HepG2 (cell line): ENCODE measurements around the gene FAM114A1.

Experiments
- EEA1 ChIP-seq: sonication (generic); formaldehyde crosslinking; IDR thresholded peaks from 2 replicates; pipeline ENCODE4 v1.5.1; 2020; ENCODE audit warnings: mild to moderate bottlenecking, missing genetic modification reagents, borderline replicate concordance
- POLR2AphosphoS2 ChIP-seq: IDR thresholded peaks from 2 replicates; pipeline ENCODE4 v1.6.1; 2011; ENCODE audit warnings: low read depth, low read length, improper control_type of control experiment
- TARDBP ChIP-seq: sonication (generic); formaldehyde crosslinking; IDR thresholded peaks from 2 replicates; pipeline ENCODE4 v1.8.0; 2022; ENCODE audit warnings: mild to moderate bottlenecking, missing genetic modification reagents
- ZSCAN21 ChIP-seq: sonication (generic); formaldehyde crosslinking; IDR thresholded peaks from 2 replicates; pipeline ENCODE4 v1.8.0; 2022; ENCODE audit warnings: mild to moderate bottlenecking, missing genetic modification reagents, moderate library complexity, borderline replicate concordance
- TF ChIP-seq, protein P1 (sequence below): sonication (generic); formaldehyde crosslinking; IDR thresholded peaks from 2 replicates; pipeline ENCODE4 v1.8.1; 2023; ENCODE audit warnings: missing genetic modification reagents, inconsistent platforms, borderline replicate concordance

GRCh38 chr4:38957261-38957815 is 89.7 kb downstream of the FAM114A1 start:
- no peak for TF ChIP-seq TARDBP (CRISPR knock-in tag)
- no peak for TF ChIP-seq POLR2AphosphoS2
- TF ChIP-seq ZSCAN21 (CRISPR knock-in tag): no peak
- TF ChIP-seq, protein P1, sequence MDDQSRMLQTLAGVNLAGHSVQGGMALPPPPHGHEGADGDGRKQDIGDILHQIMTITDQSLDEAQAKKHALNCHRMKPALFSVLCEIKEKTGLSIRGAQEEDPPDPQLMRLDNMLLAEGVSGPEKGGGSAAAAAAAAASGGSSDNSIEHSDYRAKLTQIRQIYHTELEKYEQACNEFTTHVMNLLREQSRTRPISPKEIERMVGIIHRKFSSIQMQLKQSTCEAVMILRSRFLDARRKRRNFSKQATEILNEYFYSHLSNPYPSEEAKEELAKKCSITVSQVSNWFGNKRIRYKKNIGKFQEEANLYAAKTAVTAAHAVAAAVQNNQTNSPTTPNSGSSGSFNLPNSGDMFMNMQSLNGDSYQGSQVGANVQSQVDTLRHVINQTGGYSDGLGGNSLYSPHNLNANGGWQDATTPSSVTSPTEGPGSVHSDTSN: no peak
- no peak for TF ChIP-seq EEA1 (CRISPR knock-in tag)
